ENCODE data around the gene UMAD1. TPM values are rescaled to one million over a fixed set of nuclear protein-coding genes. Genes with fewer than 3 reads are reported as not detected.

Gene UMAD1
- total and polyA plus RNA-seq, 2 experiments from 2014 or later, result 8.4 to 12.4 TPM

DNA sequence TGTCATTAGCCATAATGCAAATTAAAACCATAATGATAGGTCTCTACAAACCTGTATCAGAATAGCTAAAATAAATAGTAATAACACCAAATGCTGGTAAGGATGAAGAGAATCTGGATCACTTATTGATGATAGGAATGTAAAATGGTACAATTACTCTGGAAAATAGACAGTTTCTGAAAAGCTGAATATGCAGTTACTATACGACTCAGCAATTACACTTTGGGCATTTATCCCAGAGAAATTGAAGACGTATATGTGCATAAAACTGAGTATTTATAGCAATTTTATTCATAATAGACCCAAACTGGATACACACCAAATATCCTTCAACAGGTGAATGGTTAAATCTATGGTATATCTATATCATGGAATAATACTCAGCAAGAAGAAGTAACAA, 69.9 kb downstream of the UMAD1 start:
- H3K27me3 ChIP-seq (ENCODE audit: insufficient read depth), result no peaks in the 10 kb centered on the region
- H3K36me3 ChIP-seq (ENCODE audit: insufficient read depth), result no peaks in the 10 kb centered on the region
- H3K27me3 Mint-ChIP-seq (ENCODE audit: insufficient read depth, low read depth, poor library complexity), result no peaks in the 10 kb centered on the region

DNA sequence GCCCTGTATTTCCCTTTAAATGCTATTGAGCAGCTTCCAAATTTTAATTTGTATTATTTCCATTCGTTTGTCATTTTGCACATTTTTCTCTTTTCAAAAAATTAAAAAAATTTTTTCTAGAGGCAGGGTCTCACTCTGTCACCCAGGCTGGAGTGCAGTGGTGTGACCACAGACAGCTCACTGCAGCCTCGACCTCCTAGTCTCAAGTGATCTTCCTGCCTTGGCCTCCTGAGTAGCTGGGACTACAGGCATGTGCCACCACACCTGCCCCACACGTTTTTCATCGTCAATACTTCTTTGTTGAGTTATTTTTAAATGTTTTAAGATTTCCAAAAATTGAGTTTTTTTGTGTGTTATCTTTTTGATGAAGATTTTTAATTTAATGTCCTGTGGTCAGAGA, 73.2 kb downstream of the UMAD1 start:
- ATAC-seq (no peak), DNase-seq (ENCODE audit: low spot score) (no peak)
- no peaks in the 10 kb centered on the region for H3F3A ChIP-seq (replicated peaks; ENCODE audit: low read depth)
- peaks cover 11% of the 10 kb centered on the region for H3K4me1 ChIP-seq (ENCODE audit: insufficient read depth)
- H3K36me3 ChIP-seq (ENCODE audit: insufficient read depth), result no peaks in the 10 kb centered on the region
- Mint-ChIP-seq H3K4me1 (peaks cover 18% of the 10 kb centered on the region), H3K27ac (no peak overlapping the region), H3K27me3 (ENCODE audit: insufficient read depth, low read depth, poor library complexity) (no peaks in the 10 kb centered on the region), H3K36me3 (ENCODE audit: low read depth) (no peaks in the 10 kb centered on the region), H3K9me3 (no peaks in the 10 kb centered on the region), H3K4me3 (no peak overlapping the region)
- no peaks in the 10 kb centered on the region for H3K79me2 ChIP-seq (replicated peaks; ENCODE audit: insufficient read depth)
- H3K4me3 ChIP-seq, result no peak overlapping the region
- H3K27ac ChIP-seq (ENCODE audit: low read depth), result no peak overlapping the region
- no peak overlapping the region for H2AFZ ChIP-seq
- no peaks in the 10 kb centered on the region for H4K20me1 ChIP-seq (replicated peaks; ENCODE audit: insufficient read depth)
- H3K27me3 ChIP-seq (ENCODE audit: insufficient read depth), result no peaks in the 10 kb centered on the region
- H3K9me2 ChIP-seq (ENCODE audit: insufficient read depth), result no peaks in the 10 kb centered on the region
- H3K4me2 ChIP-seq, result no peak overlapping the region
- TF ChIP-seq REST (IDR thresholded peaks at IDR 0.05; ENCODE audit: unreplicated experiment) (no peak), ZNF114 (CRISPR knock-in tag; IDR thresholded peaks at IDR 0.05) (no peak), POLR2AphosphoS5 (IDR thresholded peaks at IDR 0.05; ENCODE audit: low read depth) (no peak), STAT1 (IDR thresholded peaks at IDR 0.05; ENCODE audit: unreplicated experiment) (no peak), CREB1 (CRISPR knock-in tag; IDR thresholded peaks at IDR 0.05; ENCODE audit: low read depth) (no peak)

More for the DNA sequence above, 69.9 kb downstream of the UMAD1 start:
- ATAC-seq (no peak), DNase-seq (ENCODE audit: low spot score) (no peak)
- Histone ChIP-seq H3K4me3 (no peak overlapping the region), H3K4me2 (no peak overlapping the region), H3K9me2 (ENCODE audit: insufficient read depth) (no peaks in the 10 kb centered on the region), H3F3A (replicated peaks; ENCODE audit: low read depth) (no peaks in the 10 kb centered on the region), H4K20me1 (replicated peaks; ENCODE audit: insufficient read depth) (no peaks in the 10 kb centered on the region), H3K4me1 (ENCODE audit: insufficient read depth) (peaks cover 41% of the 10 kb centered on the region), H2AFZ (no peak overlapping the region), H3K27ac (ENCODE audit: low read depth) (no peak overlapping the region), H3K79me2 (replicated peaks; ENCODE audit: insufficient read depth) (no peaks in the 10 kb centered on the region)
- peaks cover 45% of the 10 kb centered on the region for H3K4me1 Mint-ChIP-seq
- no peaks in the 10 kb centered on the region for H3K9me3 Mint-ChIP-seq
- no peak for TF ChIP-seq REST (IDR thresholded peaks at IDR 0.05; ENCODE audit: unreplicated experiment)
- no peak overlapping the region for H3K4me3 Mint-ChIP-seq
- H3K27ac Mint-ChIP-seq, result no peak overlapping the region
- H3K36me3 Mint-ChIP-seq (ENCODE audit: low read depth), result no peaks in the 10 kb centered on the region
